Epithelial cell of umbilical artery (primary cell): ENCODE data around the gene EPB42. TPM values are rescaled to one million over a fixed set of nuclear protein-coding genes. Genes with fewer than 3 reads are reported as not detected.

Experiments used
- total RNA-seq: library from RNA; depleted of rRNA; stranded (reverse); fragments of >200 nt; gene quantifications from 2 replicates; pipeline ENCODE4 v1.2.3, GENCODE V29; 2014

EPB42 gene
- total RNA-seq: not detected in 2 replicates

DNA sequence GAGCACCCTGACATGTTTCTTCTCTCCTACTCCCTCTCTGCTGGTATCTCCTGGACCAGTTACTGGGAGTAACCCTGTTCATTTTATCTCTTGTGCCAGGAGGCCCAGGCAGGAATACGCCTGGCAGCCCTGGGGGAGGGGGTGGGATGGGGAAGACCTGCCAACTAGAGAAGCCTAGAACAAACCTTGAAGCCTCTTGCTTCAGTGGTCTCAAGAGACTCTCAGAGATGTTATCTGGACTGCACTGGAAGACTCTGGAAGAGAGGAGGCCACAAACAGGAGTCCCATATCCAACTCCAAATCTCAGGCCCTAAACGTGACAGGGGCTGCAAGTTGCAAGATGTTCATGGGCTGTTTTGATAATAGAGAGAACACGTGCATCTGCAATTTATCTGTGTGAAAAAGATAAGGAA is at the start of gene EPB42:
EPB42 (minus strand) TSS at position 28 of the 413 bp plus-strand sequence. CDS start 193 bp downstream, outside the sequence.

DNA sequence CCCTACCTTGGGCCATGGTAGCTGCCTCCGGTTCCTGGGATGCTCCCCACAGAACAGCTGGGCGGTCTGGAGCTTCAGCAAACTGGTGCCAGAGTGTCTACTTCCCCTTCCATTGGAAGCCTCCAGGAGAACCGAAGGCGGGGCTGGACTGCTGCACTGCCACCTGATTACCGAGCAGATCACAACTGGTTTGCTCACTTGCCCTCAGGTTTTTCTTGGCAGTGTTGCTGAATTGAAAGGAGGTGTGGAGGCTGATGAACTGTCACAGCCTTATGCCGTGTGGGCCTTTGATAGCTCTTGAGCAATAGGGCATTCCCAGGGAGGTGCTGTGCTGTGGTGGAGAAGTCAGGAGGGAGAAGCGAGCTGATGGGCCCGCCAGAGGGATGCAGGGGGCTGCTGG is 46.0 kb upstream of the EPB42 start, which contains the start of gene TGM5:
TGM5 (minus strand) TSS at position 95 of the 400 bp plus-strand sequence; CDS start at position 16, 79 bp downstream.

DNA sequence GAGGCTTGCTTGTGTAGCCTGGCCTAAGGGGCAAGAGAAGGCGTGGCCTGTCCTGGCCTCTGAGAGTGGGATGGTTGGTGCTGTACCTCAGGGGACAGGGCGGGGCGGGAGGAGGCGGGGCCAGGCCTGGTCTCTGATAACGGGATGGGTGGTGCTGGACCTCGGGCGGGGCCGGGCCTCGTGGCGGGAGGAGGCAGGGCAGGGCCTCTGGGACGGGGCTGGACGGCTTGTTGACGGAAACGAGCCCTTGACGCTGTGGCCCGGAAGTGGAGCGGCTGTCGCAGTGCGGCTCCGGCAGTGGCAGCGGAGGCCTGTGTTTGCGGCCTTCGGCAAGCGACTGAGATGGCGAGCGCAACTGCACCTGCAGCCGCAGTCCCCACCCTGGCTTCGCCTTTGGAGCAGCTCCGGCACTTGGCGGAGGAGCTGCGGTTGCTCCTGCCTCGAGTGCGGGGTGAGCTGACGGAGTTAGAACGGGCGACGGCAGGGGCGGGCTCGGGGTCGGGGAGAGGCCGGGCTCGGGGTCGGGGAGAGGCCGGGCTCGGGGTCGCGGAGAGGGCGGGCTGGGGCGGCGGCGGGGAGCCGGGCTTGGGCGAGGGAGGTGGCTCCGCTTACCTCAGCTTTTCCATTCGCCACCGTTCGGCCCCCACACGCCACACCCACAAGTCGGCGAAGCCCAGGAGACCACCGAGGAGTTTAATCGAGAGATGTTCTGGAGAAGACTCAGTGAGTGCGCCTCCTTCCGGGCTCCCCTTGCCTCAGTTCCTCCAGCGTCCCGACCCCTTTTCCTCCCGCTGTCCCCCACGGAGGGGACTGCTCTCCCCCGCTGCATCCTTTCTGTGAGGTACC is 35.4 kb downstream of the EPB42 start, which contains the start of gene CCNDBP1:
CCNDBP1 (plus strand) TSS at position 247 of the 846 bp plus-strand sequence; CDS start at position 343, 96 bp downstream.

Other genes with a start within 250 kb of the EPB42 start
- gene UBR1, start 115.0 kb downstream of the EPB42 start, total RNA-seq: 24.7 and 33.1 TPM in 2 replicates
- gene TMEM62, start 87.4 kb downstream of the EPB42 start, total RNA-seq: 12.0 and 27.4 TPM in 2 replicates
- 68.4 and 97.1 TPM in 2 replicates for gene CCNDBP1, start 35.6 kb downstream of the EPB42 start, total RNA-seq
- gene TGM5, start 45.9 kb upstream of the EPB42 start, total RNA-seq: not detected in 2 replicates
- gene TGM7, start 81.2 kb upstream of the EPB42 start, total RNA-seq: not detected in 2 replicates
- 4.2 and 6.5 TPM in 2 replicates for gene LCMT2, start 109.6 kb upstream of the EPB42 start, total RNA-seq
- gene ZSCAN29, start 150.0 kb upstream of the EPB42 start, total RNA-seq: 12.0 and 19.3 TPM in 2 replicates
- gene TUBGCP4, start 150.1 kb upstream of the EPB42 start, total RNA-seq: 12.7 and 17.9 TPM in 2 replicates